Fibroblast of skin of left quadriceps (primary cell): ENCODE data around the gene IGF2BP3.

Experiments used
- DNase-seq, 2 experiments: peaks; one replicate each; pipeline ENCODE4 v3.0.0-alpha.2; 2013; ENCODE audit warnings: low read depth in 2 of 2

Gene IGF2BP3

DNA sequence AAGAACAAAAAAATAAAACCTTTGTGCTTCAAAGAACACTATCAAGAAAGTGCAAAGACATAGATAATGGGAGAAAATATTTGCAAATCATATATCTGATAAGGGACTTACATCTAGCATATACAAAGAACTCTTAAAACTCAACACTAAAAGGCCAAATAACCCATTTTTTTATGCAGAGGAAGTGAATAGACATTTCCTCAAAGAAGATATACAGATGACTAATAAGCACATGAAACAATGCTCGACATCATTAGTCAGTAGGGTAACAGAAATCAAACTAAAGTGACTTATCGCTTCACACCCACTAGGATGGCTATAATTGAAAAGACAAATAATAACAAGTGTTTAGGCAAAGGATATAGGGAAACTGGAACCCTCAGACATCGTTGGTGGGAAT lies 93.2 kb downstream of the IGF2BP3 start:
- DNase-seq = no peak

DNA sequence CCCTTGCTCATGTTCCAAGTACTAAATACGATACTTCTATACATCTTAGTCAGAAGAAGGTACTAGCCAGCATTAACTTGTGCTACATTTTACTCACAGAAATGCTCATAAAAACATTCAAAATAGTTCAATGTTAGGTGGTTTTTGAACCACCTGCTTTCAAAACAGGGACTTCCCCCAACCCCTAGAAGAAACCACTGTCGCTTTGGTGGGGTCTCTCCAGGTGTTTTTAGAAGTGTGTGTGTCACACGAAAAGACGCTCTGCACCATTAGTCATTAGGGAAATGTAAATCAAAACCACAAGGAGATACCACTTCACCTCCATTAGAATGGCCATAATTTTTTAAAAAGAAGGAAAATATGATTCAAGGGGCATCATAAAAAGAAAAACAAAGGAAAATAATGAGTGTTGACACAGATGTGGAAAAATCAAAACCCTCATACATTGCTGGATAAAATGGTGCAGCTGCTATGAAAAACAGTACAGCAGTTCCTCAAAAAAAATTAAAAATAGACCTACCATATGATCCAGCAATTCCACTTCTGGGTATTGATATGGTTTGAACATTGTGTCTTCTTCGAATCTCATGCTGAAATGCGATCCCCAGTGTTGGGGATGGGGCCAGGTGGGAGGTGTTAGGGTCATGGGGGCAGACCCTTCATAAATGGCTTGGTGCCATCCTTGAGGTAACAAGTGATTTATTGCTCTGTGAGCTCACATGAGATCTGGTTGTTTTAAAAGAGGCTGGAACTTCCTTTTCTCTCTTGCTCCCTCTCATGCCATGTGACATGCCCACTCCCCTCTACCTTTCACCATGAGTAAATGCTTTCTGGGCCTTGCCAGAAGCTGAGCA lies 96.9 kb downstream of the IGF2BP3 start:
- no peak for DNase-seq

DNA sequence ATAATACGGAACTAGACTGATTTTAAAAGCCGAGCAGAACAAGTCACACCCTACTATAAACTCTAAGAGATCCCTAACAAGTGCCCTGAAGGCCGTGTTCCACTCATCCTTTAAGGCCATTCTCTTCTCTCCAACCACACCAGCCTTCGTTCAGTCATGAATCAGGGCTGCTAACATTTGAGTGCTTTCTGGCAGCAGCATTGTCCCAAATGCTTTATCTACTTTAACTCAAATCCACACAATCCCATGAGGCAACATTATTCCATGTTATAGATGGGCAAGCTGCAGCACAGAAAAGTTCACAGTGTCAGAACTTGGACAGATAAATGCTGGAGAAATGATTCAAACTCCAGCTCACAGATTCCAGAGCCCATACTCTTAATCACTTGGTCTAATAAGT lies 97.7 kb downstream of the IGF2BP3 start:
- DNase-seq = no peak

GRCh38 chr7:23371654-23372053 lies 98.6 kb downstream of the IGF2BP3 start:
- no peak for DNase-seq

DNA sequence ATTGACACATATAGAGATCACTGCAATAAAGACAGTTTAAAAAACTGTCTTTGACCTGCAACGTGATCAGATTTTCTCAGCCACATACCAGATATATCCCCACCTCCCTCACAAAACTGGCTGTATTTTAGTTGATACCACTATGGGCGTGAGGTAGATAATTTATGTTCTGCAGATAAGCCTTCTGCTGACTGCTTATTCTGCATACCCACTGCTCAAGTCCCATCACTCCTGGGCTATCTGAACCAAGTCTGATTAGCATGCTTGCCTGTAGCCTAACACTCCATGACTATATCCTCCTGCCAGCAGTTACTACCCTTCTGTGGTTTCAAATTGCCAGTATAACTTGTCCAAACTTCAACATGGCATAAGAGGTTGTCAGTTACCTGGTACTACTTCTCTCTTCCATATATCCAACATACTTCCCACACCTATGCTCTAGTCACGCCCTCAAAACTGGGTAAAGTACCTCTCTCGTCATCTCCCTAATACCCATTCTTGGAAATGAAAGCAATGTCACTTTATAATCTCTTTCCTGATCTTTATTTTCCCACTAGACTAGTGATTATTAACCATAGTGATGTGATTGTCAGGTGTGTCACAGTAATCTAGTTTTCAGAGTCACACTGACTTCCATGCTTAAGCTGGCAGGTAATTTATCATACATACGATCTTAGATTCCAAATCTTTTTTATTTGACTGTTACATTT lies 100.4 kb downstream of the IGF2BP3 start:
- DNase-seq = no peak

- DNase-seq = no peak
These were observed 101.2 kb downstream of the IGF2BP3 start for GRCh38 chr7:23369100-23369499.

DNA sequence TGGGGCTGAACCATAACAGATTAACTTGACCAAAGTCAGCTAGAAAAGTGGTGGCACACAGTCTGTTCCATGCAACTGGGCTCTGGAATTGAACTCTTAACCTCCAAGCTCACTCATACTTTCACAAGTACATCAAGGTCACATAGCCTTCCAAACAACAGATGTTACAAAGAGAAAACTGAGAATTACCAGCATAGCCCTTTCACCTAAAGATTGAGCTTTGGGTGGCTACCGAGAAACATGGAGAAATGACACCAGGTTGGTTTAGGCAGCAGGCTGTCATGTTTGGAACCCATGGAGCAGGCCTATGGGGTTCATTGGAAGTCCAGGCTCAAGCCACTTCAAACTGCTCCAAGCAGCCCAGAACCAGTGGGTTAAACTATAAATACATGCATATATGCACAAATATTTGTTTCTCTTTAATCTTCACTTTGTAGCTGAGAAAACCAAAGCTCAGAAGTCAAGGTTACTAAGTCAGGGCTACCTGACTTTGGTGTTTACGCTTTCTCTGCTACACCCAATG lies 112.1 kb downstream of the IGF2BP3 start:
- DNase-seq = no peak

DNA sequence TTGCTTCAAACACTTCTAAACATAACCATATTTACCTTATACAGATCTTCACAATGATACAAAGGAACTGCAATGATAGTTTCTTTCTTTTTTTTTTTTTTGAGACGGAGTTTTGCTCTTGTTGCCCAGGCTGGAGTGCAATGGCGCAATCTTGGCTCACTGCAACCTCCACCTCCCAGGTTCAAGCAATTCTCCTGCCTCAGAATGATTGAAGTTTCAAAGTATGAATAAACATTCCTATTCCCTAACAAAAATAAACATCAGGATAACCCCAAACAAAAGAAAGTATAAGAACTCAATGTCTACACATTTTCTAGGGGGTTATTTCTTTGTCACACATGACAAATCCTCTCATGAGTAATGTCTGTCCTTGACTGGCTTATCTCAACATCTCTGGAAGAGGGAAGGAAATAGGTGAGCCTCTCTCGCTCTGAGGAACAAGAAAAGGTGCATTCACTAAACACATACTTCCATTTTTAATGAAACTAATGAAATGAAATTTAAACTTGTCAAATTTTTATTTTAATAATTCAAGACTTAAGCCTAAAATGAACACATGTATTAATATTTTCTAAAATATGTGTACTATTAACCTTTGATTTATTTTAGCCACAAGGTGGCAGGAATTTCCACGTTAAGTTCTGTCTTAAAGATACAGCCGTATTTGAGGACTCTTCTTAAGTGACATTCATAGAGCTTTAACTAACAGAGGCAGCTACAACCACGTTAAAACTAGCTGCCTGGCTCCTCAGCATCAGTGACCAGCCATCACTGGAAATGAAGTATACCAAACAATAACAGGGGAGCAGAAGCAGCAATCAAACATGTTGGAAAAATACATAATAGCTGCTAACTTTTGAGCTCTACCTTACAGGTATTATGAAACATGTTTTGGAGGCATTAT lies 112.8 kb downstream of the IGF2BP3 start:
- no peak for DNase-seq

GRCh38 chr7:23356726-23357125 lies 113.6 kb downstream of the IGF2BP3 start:
- no peak for DNase-seq

- no peak for DNase-seq
These were observed 114.1 kb downstream of the IGF2BP3 start for GRCh38 chr7:23356168-23356567.

DNA sequence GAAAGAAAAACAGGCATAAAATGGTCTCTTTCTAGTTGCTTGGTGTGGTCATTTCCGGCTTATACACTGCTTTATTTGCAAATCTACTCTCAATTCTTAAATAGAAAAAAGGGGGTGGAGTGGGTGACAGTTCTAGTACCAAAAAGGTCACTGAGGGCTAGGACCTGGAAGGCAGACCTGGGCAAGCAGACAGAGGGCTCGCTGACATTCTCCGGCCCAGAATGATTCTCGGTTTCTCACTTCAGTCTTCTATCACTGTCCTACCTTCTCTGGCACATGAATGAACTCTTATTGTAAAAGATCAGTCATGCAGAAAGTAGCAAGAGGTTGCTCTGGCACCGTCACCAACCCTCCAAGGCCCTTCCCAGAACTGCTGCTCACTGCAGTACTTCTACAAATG lies 117.1 kb downstream of the IGF2BP3 start:
- DNase-seq = no peak

DNA sequence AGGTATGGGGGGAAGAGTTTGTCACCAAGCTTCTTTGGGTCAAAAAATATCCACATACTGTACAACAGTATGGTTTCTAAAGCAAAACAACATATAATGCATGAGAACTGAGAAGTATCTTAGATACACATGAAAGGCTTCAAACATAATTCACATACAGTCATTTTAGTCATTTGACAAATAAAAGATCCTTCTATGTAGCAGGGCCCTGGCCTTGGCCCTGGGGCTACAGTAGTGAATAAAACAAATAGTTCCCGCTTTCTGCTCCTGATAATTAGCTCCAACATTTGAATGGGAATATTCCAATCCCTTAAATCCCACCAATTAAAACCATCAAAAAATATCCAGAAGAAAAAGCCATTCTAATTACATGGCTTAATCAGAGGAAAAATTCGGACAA lies 119.8 kb downstream of the IGF2BP3 start:
- DNase-seq = no peak

DNA sequence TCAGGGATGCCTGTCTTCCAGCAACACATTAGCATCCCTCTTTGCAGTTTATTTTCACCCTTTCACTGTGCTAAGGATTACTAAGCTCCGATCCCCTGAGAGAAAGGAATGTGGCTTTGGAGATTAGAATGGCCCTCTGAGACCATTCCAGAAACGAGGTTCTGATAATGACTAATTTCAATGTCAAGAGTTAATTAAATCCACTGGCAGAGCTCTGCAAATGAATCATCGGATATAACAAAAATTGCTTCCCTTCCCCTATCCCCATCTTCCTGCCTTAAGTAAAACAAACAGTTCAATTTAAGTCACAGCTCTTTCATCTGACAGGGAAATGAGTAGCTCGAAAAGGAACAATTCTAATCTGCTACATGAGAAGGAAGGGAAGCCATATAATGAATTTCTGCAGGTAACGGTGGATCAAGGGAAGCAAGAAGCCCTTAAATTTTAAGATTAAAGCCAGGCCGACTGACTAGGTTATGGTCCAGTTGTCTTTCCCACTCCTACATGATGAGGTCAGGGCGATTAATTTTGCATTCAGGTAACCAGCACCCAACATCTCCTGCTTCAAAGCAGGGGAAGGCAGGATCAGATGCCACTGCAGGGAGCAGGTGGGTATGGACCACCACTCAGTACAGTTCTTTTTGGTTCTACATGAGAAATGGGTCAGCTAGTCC lies 120.7 kb downstream of the IGF2BP3 start:
- peak; percentile 66 to 75 for DNase-seq

GRCh38 chr7:23347682-23348180 lies 122.6 kb downstream of the IGF2BP3 start:
- peak; percentile 73 to 74 for DNase-seq

DNA sequence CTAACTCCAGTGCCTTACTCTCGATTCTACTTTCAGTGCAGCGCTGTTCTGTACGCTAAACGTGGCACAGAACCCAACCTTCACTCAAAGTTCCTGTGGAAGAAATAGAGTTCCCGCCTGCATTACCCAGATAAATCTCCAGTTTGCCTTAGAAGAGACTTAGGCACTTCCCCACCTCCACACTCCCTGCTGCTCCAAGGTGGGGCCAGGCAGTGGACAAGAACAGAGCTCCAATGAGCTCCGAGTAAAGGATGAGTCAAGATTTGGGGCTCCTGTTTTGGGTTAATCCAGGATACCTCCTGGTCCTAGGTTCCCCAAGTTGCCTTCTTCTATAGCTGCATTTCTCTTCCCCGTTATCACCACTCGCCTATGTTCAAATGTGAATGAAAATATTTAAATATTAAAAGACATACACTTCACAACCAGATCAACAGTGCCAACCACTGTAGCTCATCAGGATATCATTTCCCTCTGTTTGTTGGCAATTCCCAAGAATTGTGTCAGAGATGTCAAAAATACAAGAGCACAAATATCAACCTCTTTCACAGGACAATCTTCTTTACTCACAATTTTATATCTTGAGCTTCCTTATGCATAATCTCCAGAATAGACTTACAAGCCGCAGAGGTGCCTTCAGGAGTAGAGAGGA lies 123.1 kb downstream of the IGF2BP3 start:
- no peak for DNase-seq

DNA sequence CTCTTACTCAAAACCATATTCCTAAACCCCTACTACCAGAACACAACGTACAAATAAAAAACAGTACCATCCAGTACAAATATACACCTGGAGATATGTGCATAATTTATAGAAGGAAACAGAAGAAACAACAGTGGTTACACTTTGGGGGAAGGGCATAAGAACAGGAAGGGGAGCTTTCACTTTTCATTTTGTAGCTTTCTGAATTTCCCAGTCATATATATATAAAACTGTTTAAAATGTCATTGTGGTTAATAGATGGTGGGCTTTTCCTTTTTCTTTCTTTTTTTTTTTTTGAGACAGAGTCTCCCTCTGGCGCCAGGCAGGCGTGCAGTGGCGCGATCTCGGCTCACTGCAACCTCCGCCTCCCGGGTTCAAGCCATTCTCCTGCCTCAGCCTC lies 124.0 kb downstream of the IGF2BP3 start:
- no peak for DNase-seq

DNA sequence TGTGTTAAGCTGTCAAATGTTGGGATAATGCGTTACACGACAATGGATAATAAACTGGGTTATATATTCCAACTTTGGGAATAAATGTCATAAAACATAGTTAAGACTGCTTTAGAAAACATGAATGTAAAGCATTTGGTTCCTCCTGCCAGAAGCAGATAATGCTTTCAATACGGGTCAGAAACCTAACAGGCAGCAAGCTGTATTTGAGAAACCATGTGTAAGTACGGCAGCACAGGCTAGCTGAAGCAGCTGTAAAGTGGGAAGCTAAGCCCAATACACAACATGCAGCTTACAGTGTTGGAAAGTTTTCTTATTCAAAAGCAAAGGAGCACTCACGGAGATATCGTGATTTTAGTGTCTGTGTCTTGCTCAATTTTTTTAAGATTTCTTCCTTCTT lies 124.7 kb downstream of the IGF2BP3 start:
- DNase-seq = no peak

GRCh38 chr7:23343806-23344475 lies 126.3 kb downstream of the IGF2BP3 start:
- DNase-seq = no peak

DNA sequence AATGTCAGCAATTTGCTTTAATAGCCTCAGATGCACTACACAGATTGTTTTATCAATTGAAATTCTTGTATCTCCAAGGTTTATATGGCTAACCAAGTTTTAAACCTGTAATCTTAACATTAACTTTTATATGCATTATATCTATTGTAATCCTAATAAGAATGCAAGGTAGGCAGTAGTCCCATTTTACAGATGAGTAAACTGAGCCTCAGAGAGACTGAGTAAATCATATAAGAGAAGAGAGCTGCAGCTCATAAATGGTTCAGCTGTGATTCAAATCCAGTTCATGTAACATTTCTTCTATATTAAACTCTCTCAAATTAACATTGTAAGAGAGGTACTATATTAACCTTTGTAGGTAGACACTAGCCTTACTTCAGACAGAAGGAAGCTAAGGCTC lies 127.2 kb downstream of the IGF2BP3 start:
- no peak for DNase-seq
